Measurements from ENCODE around the gene KCNN2. TPM values are rescaled to one million over a fixed set of nuclear protein-coding genes. Genes with fewer than 3 reads are reported as not detected.

Gene KCNN2
- polyA plus RNA-seq, 1 donor from 2014 or later, result 1.0 TPM

GRCh38 chr5:114415760-114416159, 53.9 kb downstream of the KCNN2 start:
- Histone ChIP-seq H3K79me2 (replicated peaks; ENCODE audit: insufficient read depth, low read length) (no peaks in the 10 kb centered on the region), H3K9ac (ENCODE audit: low read length) (no peak overlapping the region), H3K36me3 (ENCODE audit: insufficient read depth, low read length) (no peaks in the 10 kb centered on the region), H3K27ac (ENCODE audit: low read length) (no peak overlapping the region), H3K4me3 (ENCODE audit: low read length) (no peak overlapping the region), H2AFZ (ENCODE audit: low read depth, low read length) (no peak overlapping the region), H3F3A (ENCODE audit: insufficient read depth, low read length, poor library complexity, severe bottlenecking) (no peaks in the 10 kb centered on the region), H3K27me3 (ENCODE audit: insufficient read depth, low read depth, low read length) (no peaks in the 10 kb centered on the region), H3K4me2 (ENCODE audit: low read length) (no peak overlapping the region), H3K9me3 (ENCODE audit: low read length) (no peaks in the 10 kb centered on the region), H3K9me2 (ENCODE audit: insufficient read depth, low read length) (no peaks in the 10 kb centered on the region), H4K20me1 (ENCODE audit: insufficient read depth) (no peaks in the 10 kb centered on the region)
- TF ChIP-seq RAD21 (conservative IDR thresholded peaks at IDR 0.05) (no peak), CTCF (IDR thresholded peaks at IDR 0.05; ENCODE audit: poor library complexity, severe bottlenecking) (no peak)

DNA sequence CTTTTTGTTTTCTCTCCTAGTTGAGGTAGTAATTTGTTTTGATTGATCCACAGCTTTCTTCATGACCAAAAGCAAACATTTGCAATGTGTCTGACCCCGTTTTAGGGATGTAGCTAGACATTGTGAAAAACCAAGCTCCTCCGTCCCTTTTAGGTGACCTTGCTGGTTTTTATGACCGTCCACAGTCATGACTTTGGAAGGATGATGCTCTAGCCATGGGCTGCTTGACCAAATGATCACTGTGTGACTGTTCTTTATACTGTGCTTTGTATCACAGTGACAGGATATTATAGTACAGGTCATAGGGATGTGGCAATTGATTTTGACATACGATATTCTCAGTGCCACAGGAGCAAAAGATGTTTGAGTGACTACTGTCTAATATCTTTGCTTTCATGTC, 54.4 kb downstream of the KCNN2 start:
- TF ChIP-seq EP300 (conservative IDR thresholded peaks at IDR 0.05; ENCODE audit: poor library complexity, severe bottlenecking) (no peak), REST (IDR thresholded peaks at IDR 0.05; ENCODE audit: borderline replicate concordance) (no peak), EZH2 (IDR thresholded peaks at IDR 0.05; ENCODE audit: borderline replicate concordance, insufficient read depth, low read length, poor library complexity, severe bottlenecking) (no peak), POLR2AphosphoS5 (IDR thresholded peaks at IDR 0.05) (no peak), CTCF (IDR thresholded peaks at IDR 0.05; ENCODE audit: poor library complexity, severe bottlenecking) (no peak)
- H3K4me2 ChIP-seq (ENCODE audit: low read length), result no peak overlapping the region
- H3K9me2 ChIP-seq (ENCODE audit: insufficient read depth, low read length), result no peaks in the 10 kb centered on the region
- no peaks in the 10 kb centered on the region for H3K9me3 ChIP-seq (ENCODE audit: low read length)
- H3K79me2 ChIP-seq (replicated peaks; ENCODE audit: insufficient read depth, low read length), result no peaks in the 10 kb centered on the region
- no peak overlapping the region for H3K9ac ChIP-seq (ENCODE audit: low read length)
- H3K27me3 ChIP-seq (ENCODE audit: insufficient read depth, low read depth, low read length), result no peaks in the 10 kb centered on the region
- no peak overlapping the region for H3K27ac ChIP-seq (ENCODE audit: low read length)
- H2AFZ ChIP-seq (ENCODE audit: low read depth, low read length), result no peak overlapping the region
- H4K20me1 ChIP-seq (ENCODE audit: insufficient read depth), result no peaks in the 10 kb centered on the region
- no peak overlapping the region for H3K4me3 ChIP-seq (ENCODE audit: low read length)
- no peaks in the 10 kb centered on the region for H3F3A ChIP-seq (ENCODE audit: insufficient read depth, low read length, poor library complexity, severe bottlenecking)
- H3K36me3 ChIP-seq (ENCODE audit: insufficient read depth, low read length), result no peaks in the 10 kb centered on the region

DNA sequence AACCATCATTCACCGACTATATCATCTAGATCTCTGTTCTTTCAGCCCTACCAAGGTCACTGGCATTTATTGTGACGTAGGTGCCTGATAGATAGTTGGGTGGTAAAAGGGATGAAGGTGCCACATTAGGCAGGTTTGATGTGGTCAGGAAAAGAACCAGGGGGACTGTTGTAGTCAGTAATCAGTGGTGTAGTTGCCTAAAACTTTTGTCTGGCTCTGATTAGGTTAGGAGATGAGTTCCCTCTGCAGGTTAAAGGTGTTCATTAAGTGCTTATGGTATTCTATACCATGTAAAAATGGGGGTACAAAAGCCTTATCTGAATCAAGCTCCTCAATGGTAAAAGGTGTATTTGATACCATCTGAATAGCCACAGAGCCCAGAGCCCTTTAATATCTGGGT, 55.6 kb downstream of the KCNN2 start:
- H4K20me1 ChIP-seq (ENCODE audit: insufficient read depth), result no peaks in the 10 kb centered on the region
- no peak overlapping the region for H2AFZ ChIP-seq (ENCODE audit: low read depth, low read length)
- H3K27me3 ChIP-seq (ENCODE audit: insufficient read depth, low read depth, low read length), result no peaks in the 10 kb centered on the region
- TF ChIP-seq POLR2AphosphoS5 (IDR thresholded peaks at IDR 0.05) (no peak), CTCF (IDR thresholded peaks at IDR 0.05; ENCODE audit: poor library complexity, severe bottlenecking) (no peak), EP300 (conservative IDR thresholded peaks at IDR 0.05; ENCODE audit: poor library complexity, severe bottlenecking) (no peak), RAD21 (conservative IDR thresholded peaks at IDR 0.05) (no peak), REST (IDR thresholded peaks at IDR 0.05; ENCODE audit: borderline replicate concordance) (no peak), TAF1 (IDR thresholded peaks at IDR 0.05; ENCODE audit: low read depth) (no peak)
- no peaks in the 10 kb centered on the region for H3F3A ChIP-seq (ENCODE audit: insufficient read depth, low read length, poor library complexity, severe bottlenecking)
- H3K27ac ChIP-seq (ENCODE audit: low read length), result no peak overlapping the region
- no peaks in the 10 kb centered on the region for H3K79me2 ChIP-seq (replicated peaks; ENCODE audit: insufficient read depth, low read length)
- H3K4me2 ChIP-seq (ENCODE audit: low read length), result no peak overlapping the region
- no peaks in the 10 kb centered on the region for H3K36me3 ChIP-seq (ENCODE audit: insufficient read depth, low read length)
- no peak overlapping the region for H3K4me3 ChIP-seq (ENCODE audit: low read length)
- H3K9me2 ChIP-seq (ENCODE audit: insufficient read depth, low read length), result no peaks in the 10 kb centered on the region
- H3K9ac ChIP-seq (ENCODE audit: low read length), result no peak overlapping the region
- H3K9me3 ChIP-seq (ENCODE audit: low read length), result no peaks in the 10 kb centered on the region
